ENCODE results near the gene ANKRD39. TPM values are rescaled to one million over a fixed set of nuclear protein-coding genes. Genes with fewer than 3 reads are reported as not detected.

ANKRD39 gene
- total and polyA plus RNA-seq, 9 of the 15 experiments (the other 6 are each of a cell fraction or from before 2014, with no cell fraction given) = 8.2 to 33.1 (median 23.8) TPM

DNA sequence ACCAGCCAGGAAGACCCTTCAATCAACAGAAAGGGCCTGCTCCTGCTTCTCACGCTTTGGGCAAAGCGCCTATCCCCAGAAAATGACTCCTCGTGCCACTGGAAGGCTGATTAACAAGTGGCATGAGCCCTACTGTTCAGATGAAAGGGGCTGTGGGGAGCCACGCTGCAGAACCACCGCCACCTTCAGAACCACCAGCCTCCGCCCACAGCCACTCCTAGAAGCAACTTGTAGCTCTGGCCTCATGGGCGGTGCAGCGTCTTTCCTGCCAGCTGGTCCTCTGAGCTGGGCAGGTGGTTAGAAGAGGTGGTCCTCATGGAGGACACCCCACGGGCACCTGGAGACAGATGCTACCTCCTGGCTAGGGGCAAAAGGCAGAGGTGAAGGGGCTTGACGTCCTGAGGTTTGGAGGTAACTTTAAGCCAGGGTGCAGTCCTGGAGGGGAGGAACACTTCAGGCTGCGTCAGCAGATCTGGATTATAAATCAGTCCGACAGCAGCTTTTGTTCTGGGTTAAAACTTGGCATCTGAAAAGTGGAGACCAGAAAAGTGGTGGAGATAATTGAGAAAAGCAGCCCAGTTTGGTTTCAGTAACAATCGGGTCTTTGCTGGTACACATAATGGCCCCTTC lies 12.9 kb upstream of the ANKRD39 start (continued):
- TF ChIP-seq SIX5 (IDR thresholded peaks at IDR 0.05; ENCODE audit: borderline replicate concordance in 1 of 2, insufficient read depth in 1 of 2, low read depth in 1 of 2, low read length in 2 of 2) (no peak), MEF2D (tag; conservative IDR thresholded peaks at IDR 0.05; ENCODE audit: low read depth) (no peak), CBFA2T3 (IDR thresholded peaks at IDR 0.05) (no peak), CHAMP1 (IDR thresholded peaks at IDR 0.05) (no peak), HDAC6 (IDR thresholded peaks at IDR 0.05; ENCODE audit: low read depth, low read length) (no peak), CEBPZ (IDR thresholded peaks at IDR 0.05; ENCODE audit: borderline replicate concordance, low read depth, low read length) (no peak), NRF1 (conservative IDR thresholded peaks at IDR 0.05 in 1 of 2, IDR thresholded peaks at IDR 0.05 in 1 of 2) (peak; percentile 21 to 30; a peak in 2 of 4 replicates), ZNF764 (CRISPR knock-in tag; IDR thresholded peaks at IDR 0.05; ENCODE audit: low read depth) (no peak), CTBP1 (IDR thresholded peaks at IDR 0.05; ENCODE audit: borderline replicate concordance) (no peak; the same call in 1 of the 2 replicates), TAF9B (IDR thresholded peaks at IDR 0.05; ENCODE audit: partially characterized antibody) (no peak), KAT2B (IDR thresholded peaks at IDR 0.05; ENCODE audit: low read depth, low read length) (no peak), HMG20B (CRISPR knock-in tag; IDR thresholded peaks at IDR 0.05) (no peak), ZNF274 (IDR thresholded peaks at IDR 0.05; ENCODE audit: borderline replicate concordance, low read depth, low read length) (no peak), SIN3B (IDR thresholded peaks at IDR 0.05; ENCODE audit: low read depth) (no peak), EP300 (IDR thresholded peaks at IDR 0.05; ENCODE audit: low read length) (no peak), ESRRA (IDR thresholded peaks at IDR 0.05; ENCODE audit: borderline replicate concordance, low read depth) (no peak), ARID2 (IDR thresholded peaks at IDR 0.05) (no peak), BRD9 (IDR thresholded peaks at IDR 0.05; ENCODE audit: low read depth, partially characterized antibody) (peak; percentile 12), CHD1 (IDR thresholded peaks at IDR 0.05; ENCODE audit: low read length) (peak; percentile 31), KLF6 (CRISPR knock-in tag; IDR thresholded peaks at IDR 0.05; ENCODE audit: borderline replicate concordance) (no peak)
- TF ChIP-seq, protein P1, sequence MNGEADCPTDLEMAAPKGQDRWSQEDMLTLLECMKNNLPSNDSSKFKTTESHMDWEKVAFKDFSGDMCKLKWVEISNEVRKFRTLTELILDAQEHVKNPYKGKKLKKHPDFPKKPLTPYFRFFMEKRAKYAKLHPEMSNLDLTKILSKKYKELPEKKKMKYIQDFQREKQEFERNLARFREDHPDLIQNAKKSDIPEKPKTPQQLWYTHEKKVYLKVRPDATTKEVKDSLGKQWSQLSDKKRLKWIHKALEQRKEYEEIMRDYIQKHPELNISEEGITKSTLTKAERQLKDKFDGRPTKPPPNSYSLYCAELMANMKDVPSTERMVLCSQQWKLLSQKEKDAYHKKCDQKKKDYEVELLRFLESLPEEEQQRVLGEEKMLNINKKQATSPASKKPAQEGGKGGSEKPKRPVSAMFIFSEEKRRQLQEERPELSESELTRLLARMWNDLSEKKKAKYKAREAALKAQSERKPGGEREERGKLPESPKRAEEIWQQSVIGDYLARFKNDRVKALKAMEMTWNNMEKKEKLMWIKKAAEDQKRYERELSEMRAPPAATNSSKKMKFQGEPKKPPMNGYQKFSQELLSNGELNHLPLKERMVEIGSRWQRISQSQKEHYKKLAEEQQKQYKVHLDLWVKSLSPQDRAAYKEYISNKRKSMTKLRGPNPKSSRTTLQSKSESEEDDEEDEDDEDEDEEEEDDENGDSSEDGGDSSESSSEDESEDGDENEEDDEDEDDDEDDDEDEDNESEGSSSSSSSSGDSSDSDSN (IDR thresholded peaks at IDR 0.05; ENCODE audit: borderline replicate concordance in 1 of 2, low read depth in 2 of 2, low read length in 2 of 2) = no peak

Data from K562 (cell line).